ENCODE data around the gene PEX14.

PEX14 gene

DNA sequence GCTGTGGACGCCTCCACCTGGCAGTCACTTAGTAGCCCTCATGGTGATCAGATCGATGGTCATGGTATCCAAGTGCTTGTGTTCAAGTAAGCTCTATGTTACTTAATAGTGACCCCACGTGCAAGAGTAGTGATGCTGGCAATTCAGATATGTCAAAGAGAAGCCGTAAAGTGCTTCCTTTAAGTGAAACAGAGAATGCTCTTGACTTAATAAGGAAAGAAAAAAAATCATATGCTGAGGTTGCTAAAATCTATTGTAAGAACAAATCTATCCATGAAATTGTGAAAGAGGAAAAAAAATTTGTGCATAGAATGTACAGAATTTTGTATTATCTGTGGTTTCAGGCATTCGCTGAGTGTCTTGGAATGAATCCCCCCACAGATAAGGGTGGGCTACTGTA, 113.9 kb downstream of the PEX14 start:
- no peaks in the 10 kb centered on the region for H3K36me3 ChIP-seq
- no peak overlapping the region for H3K4me3 ChIP-seq (ENCODE audit: low read depth in 1 of 2, low read length in 1 of 2)
- TF ChIP-seq, protein P1, sequence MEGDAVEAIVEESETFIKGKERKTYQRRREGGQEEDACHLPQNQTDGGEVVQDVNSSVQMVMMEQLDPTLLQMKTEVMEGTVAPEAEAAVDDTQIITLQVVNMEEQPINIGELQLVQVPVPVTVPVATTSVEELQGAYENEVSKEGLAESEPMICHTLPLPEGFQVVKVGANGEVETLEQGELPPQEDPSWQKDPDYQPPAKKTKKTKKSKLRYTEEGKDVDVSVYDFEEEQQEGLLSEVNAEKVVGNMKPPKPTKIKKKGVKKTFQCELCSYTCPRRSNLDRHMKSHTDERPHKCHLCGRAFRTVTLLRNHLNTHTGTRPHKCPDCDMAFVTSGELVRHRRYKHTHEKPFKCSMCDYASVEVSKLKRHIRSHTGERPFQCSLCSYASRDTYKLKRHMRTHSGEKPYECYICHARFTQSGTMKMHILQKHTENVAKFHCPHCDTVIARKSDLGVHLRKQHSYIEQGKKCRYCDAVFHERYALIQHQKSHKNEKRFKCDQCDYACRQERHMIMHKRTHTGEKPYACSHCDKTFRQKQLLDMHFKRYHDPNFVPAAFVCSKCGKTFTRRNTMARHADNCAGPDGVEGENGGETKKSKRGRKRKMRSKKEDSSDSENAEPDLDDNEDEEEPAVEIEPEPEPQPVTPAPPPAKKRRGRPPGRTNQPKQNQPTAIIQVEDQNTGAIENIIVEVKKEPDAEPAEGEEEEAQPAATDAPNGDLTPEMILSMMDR (IDR thresholded peaks at IDR 0.05), result no peak
- H3K27me3 ChIP-seq, result no peaks in the 10 kb centered on the region
- no peaks in the 10 kb centered on the region for H3K9me3 ChIP-seq
- no peaks in the 10 kb centered on the region for H3K4me1 ChIP-seq (ENCODE audit: control insufficient read depth in 1 of 2, insufficient read depth in 1 of 2, low read depth in 1 of 2, low read length in 1 of 2)
- no peak overlapping the region for H3K27ac ChIP-seq

DNA sequence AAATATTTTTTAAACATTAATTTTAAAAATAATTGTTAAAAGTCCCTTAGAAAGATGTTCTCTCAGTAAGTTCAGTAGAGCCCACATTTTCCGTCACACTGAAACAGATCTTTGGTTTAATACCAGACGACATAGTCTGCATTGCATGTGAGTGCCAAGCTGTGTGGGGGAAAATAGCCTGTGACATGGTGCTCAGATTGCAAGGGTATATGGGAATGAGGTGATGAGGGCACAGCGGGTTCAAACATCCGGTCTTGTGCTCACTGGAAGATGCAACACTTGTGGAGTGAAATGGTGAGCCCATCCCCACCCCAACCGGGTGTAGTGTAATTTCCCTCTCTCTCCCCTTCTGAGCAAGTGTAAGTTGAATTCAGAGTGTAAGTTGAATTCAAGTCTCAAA, 114.3 kb downstream of the PEX14 start:
- Histone ChIP-seq H3K27me3 (no peaks in the 10 kb centered on the region), H3K4me1 (ENCODE audit: control insufficient read depth in 1 of 2, insufficient read depth in 1 of 2, low read depth in 1 of 2, low read length in 1 of 2) (no peaks in the 10 kb centered on the region), H3K36me3 (no peaks in the 10 kb centered on the region), H3K9me3 (no peaks in the 10 kb centered on the region), H3K4me3 (ENCODE audit: low read depth in 1 of 2, low read length in 1 of 2) (no peak overlapping the region), H3K27ac (no peak overlapping the region)
- TF ChIP-seq, protein P1 (IDR thresholded peaks at IDR 0.05), result no peak

GRCh38 chr1:10591010-10591409, 116.3 kb downstream of the PEX14 start:
- Histone ChIP-seq H3K36me3 (no peaks in the 10 kb centered on the region), H3K27ac (no peak overlapping the region), H3K4me3 (ENCODE audit: low read depth in 1 of 2, low read length in 1 of 2) (no peak overlapping the region), H3K9me3 (no peaks in the 10 kb centered on the region), H3K4me1 (ENCODE audit: control insufficient read depth in 1 of 2, insufficient read depth in 1 of 2, low read depth in 1 of 2, low read length in 1 of 2) (no peaks in the 10 kb centered on the region), H3K27me3 (no peaks in the 10 kb centered on the region)
- TF ChIP-seq, protein P1 (IDR thresholded peaks at IDR 0.05), result no peak

- H3K9me3 ChIP-seq, result no peaks in the 10 kb centered on the region
- H3K27me3 ChIP-seq, result no peaks in the 10 kb centered on the region
- H3K4me1 ChIP-seq (ENCODE audit: control insufficient read depth in 1 of 2, insufficient read depth in 1 of 2, low read depth in 1 of 2, low read length in 1 of 2), result no peaks in the 10 kb centered on the region
- H3K36me3 ChIP-seq, result no peaks in the 10 kb centered on the region
- no peak overlapping the region for H3K4me3 ChIP-seq (ENCODE audit: low read depth in 1 of 2, low read length in 1 of 2)
- TF ChIP-seq, protein P1 (IDR thresholded peaks at IDR 0.05), result no peak
- H3K27ac ChIP-seq, result no peak overlapping the region
These were observed 117.6 kb downstream of the PEX14 start for GRCh38 chr1:10592373-10592772.

- Histone ChIP-seq H3K4me3 (ENCODE audit: low read depth in 1 of 2, low read length in 1 of 2) (no peak overlapping the region), H3K27me3 (no peaks in the 10 kb centered on the region), H3K4me1 (ENCODE audit: control insufficient read depth in 1 of 2, insufficient read depth in 1 of 2, low read depth in 1 of 2, low read length in 1 of 2) (no peaks in the 10 kb centered on the region), H3K9me3 (no peaks in the 10 kb centered on the region), H3K36me3 (no peaks in the 10 kb centered on the region), H3K27ac (no peak overlapping the region)
- TF ChIP-seq, protein P1 (IDR thresholded peaks at IDR 0.05), result no peak
These were observed 119.0 kb downstream of the PEX14 start for GRCh38 chr1:10593750-10594149.
